ENCODE data around the gene HEG1. TPM values are rescaled to one million over a fixed set of nuclear protein-coding genes. Genes with fewer than 3 reads are reported as not detected.

The HEG1 gene
- total and polyA plus RNA-seq, 2 of the 8 experiments (the other 6 are each of a cell fraction or from before 2014, with no cell fraction given): 5.3 to 9.7 TPM

DNA sequence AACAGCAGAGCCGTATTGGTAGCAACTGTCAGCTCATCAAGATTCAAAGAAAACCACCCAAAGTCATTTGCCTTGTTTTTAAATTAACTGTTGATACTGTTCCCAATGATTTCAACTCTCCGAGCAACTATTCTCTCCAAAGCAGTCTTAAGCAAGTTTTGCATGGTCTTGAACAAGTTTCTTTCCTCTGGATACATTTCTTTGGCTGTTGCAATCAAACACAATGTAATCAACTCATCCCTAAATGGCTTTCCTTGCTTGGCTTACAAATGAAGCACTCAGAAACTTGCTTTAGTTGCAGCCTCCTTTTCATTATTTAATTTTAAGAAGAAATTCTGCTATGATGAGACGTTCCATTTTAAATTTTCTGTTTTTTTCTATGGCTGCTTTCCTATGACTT lies 105.8 kb downstream of the HEG1 start (continued):
- TF ChIP-seq, protein P1, sequence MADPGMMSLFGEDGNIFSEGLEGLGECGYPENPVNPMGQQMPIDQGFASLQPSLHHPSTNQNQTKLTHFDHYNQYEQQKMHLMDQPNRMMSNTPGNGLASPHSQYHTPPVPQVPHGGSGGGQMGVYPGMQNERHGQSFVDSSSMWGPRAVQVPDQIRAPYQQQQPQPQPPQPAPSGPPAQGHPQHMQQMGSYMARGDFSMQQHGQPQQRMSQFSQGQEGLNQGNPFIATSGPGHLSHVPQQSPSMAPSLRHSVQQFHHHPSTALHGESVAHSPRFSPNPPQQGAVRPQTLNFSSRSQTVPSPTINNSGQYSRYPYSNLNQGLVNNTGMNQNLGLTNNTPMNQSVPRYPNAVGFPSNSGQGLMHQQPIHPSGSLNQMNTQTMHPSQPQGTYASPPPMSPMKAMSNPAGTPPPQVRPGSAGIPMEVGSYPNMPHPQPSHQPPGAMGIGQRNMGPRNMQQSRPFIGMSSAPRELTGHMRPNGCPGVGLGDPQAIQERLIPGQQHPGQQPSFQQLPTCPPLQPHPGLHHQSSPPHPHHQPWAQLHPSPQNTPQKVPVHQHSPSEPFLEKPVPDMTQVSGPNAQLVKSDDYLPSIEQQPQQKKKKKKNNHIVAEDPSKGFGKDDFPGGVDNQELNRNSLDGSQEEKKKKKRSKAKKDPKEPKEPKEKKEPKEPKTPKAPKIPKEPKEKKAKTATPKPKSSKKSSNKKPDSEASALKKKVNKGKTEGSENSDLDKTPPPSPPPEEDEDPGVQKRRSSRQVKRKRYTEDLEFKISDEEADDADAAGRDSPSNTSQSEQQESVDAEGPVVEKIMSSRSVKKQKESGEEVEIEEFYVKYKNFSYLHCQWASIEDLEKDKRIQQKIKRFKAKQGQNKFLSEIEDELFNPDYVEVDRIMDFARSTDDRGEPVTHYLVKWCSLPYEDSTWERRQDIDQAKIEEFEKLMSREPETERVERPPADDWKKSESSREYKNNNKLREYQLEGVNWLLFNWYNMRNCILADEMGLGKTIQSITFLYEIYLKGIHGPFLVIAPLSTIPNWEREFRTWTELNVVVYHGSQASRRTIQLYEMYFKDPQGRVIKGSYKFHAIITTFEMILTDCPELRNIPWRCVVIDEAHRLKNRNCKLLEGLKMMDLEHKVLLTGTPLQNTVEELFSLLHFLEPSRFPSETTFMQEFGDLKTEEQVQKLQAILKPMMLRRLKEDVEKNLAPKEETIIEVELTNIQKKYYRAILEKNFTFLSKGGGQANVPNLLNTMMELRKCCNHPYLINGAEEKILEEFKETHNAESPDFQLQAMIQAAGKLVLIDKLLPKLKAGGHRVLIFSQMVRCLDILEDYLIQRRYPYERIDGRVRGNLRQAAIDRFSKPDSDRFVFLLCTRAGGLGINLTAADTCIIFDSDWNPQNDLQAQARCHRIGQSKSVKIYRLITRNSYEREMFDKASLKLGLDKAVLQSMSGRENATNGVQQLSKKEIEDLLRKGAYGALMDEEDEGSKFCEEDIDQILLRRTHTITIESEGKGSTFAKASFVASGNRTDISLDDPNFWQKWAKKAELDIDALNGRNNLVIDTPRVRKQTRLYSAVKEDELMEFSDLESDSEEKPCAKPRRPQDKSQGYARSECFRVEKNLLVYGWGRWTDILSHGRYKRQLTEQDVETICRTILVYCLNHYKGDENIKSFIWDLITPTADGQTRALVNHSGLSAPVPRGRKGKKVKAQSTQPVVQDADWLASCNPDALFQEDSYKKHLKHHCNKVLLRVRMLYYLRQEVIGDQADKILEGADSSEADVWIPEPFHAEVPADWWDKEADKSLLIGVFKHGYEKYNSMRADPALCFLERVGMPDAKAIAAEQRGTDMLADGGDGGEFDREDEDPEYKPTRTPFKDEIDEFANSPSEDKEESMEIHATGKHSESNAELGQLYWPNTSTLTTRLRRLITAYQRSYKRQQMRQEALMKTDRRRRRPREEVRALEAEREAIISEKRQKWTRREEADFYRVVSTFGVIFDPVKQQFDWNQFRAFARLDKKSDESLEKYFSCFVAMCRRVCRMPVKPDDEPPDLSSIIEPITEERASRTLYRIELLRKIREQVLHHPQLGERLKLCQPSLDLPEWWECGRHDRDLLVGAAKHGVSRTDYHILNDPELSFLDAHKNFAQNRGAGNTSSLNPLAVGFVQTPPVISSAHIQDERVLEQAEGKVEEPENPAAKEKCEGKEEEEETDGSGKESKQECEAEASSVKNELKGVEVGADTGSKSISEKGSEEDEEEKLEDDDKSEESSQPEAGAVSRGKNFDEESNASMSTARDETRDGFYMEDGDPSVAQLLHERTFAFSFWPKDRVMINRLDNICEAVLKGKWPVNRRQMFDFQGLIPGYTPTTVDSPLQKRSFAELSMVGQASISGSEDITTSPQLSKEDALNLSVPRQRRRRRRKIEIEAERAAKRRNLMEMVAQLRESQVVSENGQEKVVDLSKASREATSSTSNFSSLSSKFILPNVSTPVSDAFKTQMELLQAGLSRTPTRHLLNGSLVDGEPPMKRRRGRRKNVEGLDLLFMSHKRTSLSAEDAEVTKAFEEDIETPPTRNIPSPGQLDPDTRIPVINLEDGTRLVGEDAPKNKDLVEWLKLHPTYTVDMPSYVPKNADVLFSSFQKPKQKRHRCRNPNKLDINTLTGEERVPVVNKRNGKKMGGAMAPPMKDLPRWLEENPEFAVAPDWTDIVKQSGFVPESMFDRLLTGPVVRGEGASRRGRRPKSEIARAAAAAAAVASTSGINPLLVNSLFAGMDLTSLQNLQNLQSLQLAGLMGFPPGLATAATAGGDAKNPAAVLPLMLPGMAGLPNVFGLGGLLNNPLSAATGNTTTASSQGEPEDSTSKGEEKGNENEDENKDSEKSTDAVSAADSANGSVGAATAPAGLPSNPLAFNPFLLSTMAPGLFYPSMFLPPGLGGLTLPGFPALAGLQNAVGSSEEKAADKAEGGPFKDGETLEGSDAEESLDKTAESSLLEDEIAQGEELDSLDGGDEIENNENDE (IDR thresholded peaks at IDR 0.05; ENCODE audit: insufficient replicate concordance, low read length): no peak
- no peak for TF ChIP-seq EP300 (IDR thresholded peaks at IDR 0.05; ENCODE audit: borderline replicate concordance in 1 of 2, low read depth in 2 of 2, low read length in 2 of 2)

Measured in H1 (cell line).